ENCODE data around the gene TCF15. TPM values are rescaled to one million over a fixed set of nuclear protein-coding genes. Genes with fewer than 3 reads are reported as not detected.

The TCF15 gene
- total and polyA plus RNA-seq, 2 of the 4 experiments (the other 2 are of a cell fraction): not detected

- H3K9ac ChIP-seq (ENCODE audit: low read depth, low read length): no peak overlapping the region
- no peak for TF ChIP-seq USF2 (IDR thresholded peaks at IDR 0.05; ENCODE audit: low read depth, low read length)
- no peak for TF ChIP-seq MXI1 (IDR thresholded peaks at IDR 0.05; ENCODE audit: borderline replicate concordance, low read depth, low read length)
- no peak for TF ChIP-seq RFX5 (IDR thresholded peaks at IDR 0.05; ENCODE audit: low read depth, low read length)
- TF ChIP-seq MAFK (IDR thresholded peaks at IDR 0.05; ENCODE audit: low read depth, low read length): no peak
- TF ChIP-seq RCOR1 (IDR thresholded peaks at IDR 0.05; ENCODE audit: insufficient replicate concordance, low read length): no peak
- TF ChIP-seq CTCF (conservative IDR thresholded peaks at IDR 0.05; ENCODE audit: low read depth, low read length): no peak
- no peak for TF ChIP-seq NFE2L2 (IDR thresholded peaks at IDR 0.05; ENCODE audit: low read depth, low read length)
- no peak for TF ChIP-seq CHD1 (IDR thresholded peaks at IDR 0.05; ENCODE audit: low read depth, low read length)
- no peak for TF ChIP-seq POLR2A (IDR thresholded peaks at IDR 0.05; ENCODE audit: low read depth, low read length)
- TF ChIP-seq FOS (IDR thresholded peaks at IDR 0.05; ENCODE audit: low read depth, low read length): no peak
- TF ChIP-seq RAD21 (IDR thresholded peaks at IDR 0.05; ENCODE audit: low read length): no peak
- TF ChIP-seq CEBPB (IDR thresholded peaks at IDR 0.05; ENCODE audit: low read depth, low read length): no peak
- TF ChIP-seq BHLHE40 (IDR thresholded peaks at IDR 0.05; ENCODE audit: low read depth, low read length): no peak
- H3K56ac ChIP-seq (ENCODE audit: extremely low read depth, insufficient read depth, low read length): no peak overlapping the region
- dilution Hi-C loops (cut with HindIII; ENCODE audit: low sequenced_read_pairs, unreplicated experiment): no loop called here
- no peak overlapping the region for H4K91ac ChIP-seq (ENCODE audit: insufficient read depth, low read depth, low read length)
- ATAC-seq (ENCODE audit: low read depth) (no peak), DNase-seq (no peak)
- H3K27me3 ChIP-seq (ENCODE audit: control insufficient read depth, insufficient read depth, low read length): peaks cover 3% of the 10 kb centered on the region; the same call in 1 of the 2 replicates
- CTCF ChIA-PET: no interaction called here
- no peaks in the 10 kb centered on the region for H3K4me1 ChIP-seq (ENCODE audit: control insufficient read depth, insufficient read depth, low read length)
- H4K5ac ChIP-seq (ENCODE audit: low read depth, low read length): no peak overlapping the region
- no peak overlapping the region for H2AFZ ChIP-seq (replicated peaks; ENCODE audit: low read length, poor library complexity)
- intact Hi-C loops (cut with micrococcal nuclease): no loop called here
- no peak overlapping the region for H3K23ac ChIP-seq (ENCODE audit: low read depth, low read length)
- H3K79me1 ChIP-seq (ENCODE audit: low read depth in 1 of 2, low read length in 2 of 2): no peaks in the 10 kb centered on the region
- no peak overlapping the region for H2BK120ac ChIP-seq (ENCODE audit: low read depth, low read length)
- H2BK5ac ChIP-seq (ENCODE audit: low read depth, low read length, poor library complexity, severe bottlenecking): no peak overlapping the region
- no peak overlapping the region for H3K14ac ChIP-seq (replicated peaks; ENCODE audit: low read depth, low read length)
- H2AK9ac ChIP-seq (replicated peaks; ENCODE audit: low read depth, low read length, poor library complexity): no peak overlapping the region
- H3K4ac ChIP-seq (ENCODE audit: low read depth, low read length): no peak overlapping the region
- H3K9me3 ChIP-seq (ENCODE audit: control insufficient read depth, insufficient read depth, low read length): no peaks in the 10 kb centered on the region
- POLR2A ChIA-PET (ENCODE audit: unreplicated experiment): no interaction called here
- no peak overlapping the region for H2AK5ac ChIP-seq (ENCODE audit: low read depth, low read length)
- H3K4me3 ChIP-seq (ENCODE audit: insufficient read depth, low read depth, low read length): no peak overlapping the region
- H2BK20ac ChIP-seq (ENCODE audit: low read depth, low read length): no peak overlapping the region
- H3K4me2 ChIP-seq (ENCODE audit: low read depth, low read length): no peak overlapping the region
- no peak overlapping the region for H2BK15ac ChIP-seq (ENCODE audit: low read depth, low read length)
- in situ Hi-C loops (cut with MboI; ENCODE audit: low sequenced_read_pairs): no loop called here
- H4K20me1 ChIP-seq (ENCODE audit: insufficient read depth, low read length): no peaks in the 10 kb centered on the region
- no peak overlapping the region for H3K18ac ChIP-seq (ENCODE audit: low read depth, low read length)
- H3K27ac ChIP-seq (ENCODE audit: insufficient read depth, low read length): no peak overlapping the region
- no TSS peak for BruUV-seq (replicated peaks)
- no CpG with 5 or more reads among the region's 8 CpGs for WGBS, 2 experiments (ENCODE audit: extremely low coverage in 2 of 2, insufficient read length in 1 of 2)
- no peaks in the 10 kb centered on the region for H3K9me1 ChIP-seq (ENCODE audit: insufficient read depth, low read length)
- H4K8ac ChIP-seq (ENCODE audit: low read depth in 2 of 2, low read length in 2 of 2): no peak overlapping the region
- H3K36me3 ChIP-seq (ENCODE audit: control insufficient read depth, insufficient read depth, low read length): no peaks in the 10 kb centered on the region
Observed at GRCh38 chr20:584161-584970, 25.7 kb downstream of the TCF15 start.

Data from IMR-90 (cell line).